Adrenal gland (tissue), 12 donors: ENCODE measurements around the gene KLRF2. TPM values are rescaled to one million over a fixed set of nuclear protein-coding genes. Genes with fewer than 3 reads are reported as not detected.

Experiments
- DNase-seq, 7 donors: peaks; one replicate each; pipeline ENCODE4 v3.0.0-alpha.2; 2019 to 2020
- H3K27ac ChIP-seq, 5 donors: fragments of 200-600 bp; sonication (generic) in 4 of 5; 1 replicate in 3 of 5; 2 replicates in 2 of 5; pipeline versions ENCODE4 v1.5.1 to v1.8.0; 2016 to 2020; ENCODE audit warnings: mild to moderate bottlenecking in 1 of 5
- H3K27me3 ChIP-seq: fragments of 200-600 bp; 2 replicates; pipeline ENCODE4 v1.8.0; 2021
- H3K36me3 ChIP-seq, 2 donors: fragments of 200-600 bp; replicated peaks in 1 of 2; 1 replicate in 1 of 2; 2 replicates in 1 of 2; pipeline versions ENCODE4 v1.5.1 to v1.8.0; 2018 to 2022
- H3K4me1 ChIP-seq, 2 donors: fragments of 200-600 bp; replicated peaks in 1 of 2; 1 replicate in 1 of 2; 2 replicates in 1 of 2; pipeline versions ENCODE4 v1.5.1 to v1.8.0; 2018 to 2021
- H3K4me3 ChIP-seq, 4 donors: fragments of 200-600 bp; sonication (generic) in 3 of 4; one replicate each; pipeline ENCODE4 v1.5.1; 2016 to 2018
- H3K9me3 ChIP-seq, 3 donors: fragments of 200-600 bp; sonication (generic) in 1 of 3; replicated peaks in 1 of 3; 1 replicate in 2 of 3; 2 replicates in 1 of 3; pipeline versions ENCODE4 v1.5.1 to v1.8.0; 2016 to 2021
- CTCF ChIP-seq, 6 experiments: fragments of 450-650 bp in 4 of 6; fragments of 200-600 bp in 2 of 6; sonication (generic) in 1 of 6; IDR thresholded peaks; 1 replicate in 5 of 6; 2 replicates in 1 of 6; pipeline versions ENCODE4 v1.5.1 to v1.8.0; 2016 to 2021; ENCODE audit warnings: antibody characterized with exemption in 6 of 6, mild to moderate bottlenecking in 2 of 6, moderate library complexity in 1 of 6
- POLR2A ChIP-seq, 2 donors: fragments of 450-650 bp; IDR thresholded peaks; one replicate each; pipeline ENCODE4 v1.6.1; 2017; ENCODE audit warnings: antibody characterized with exemption in 2 of 2, mild to moderate bottlenecking in 2 of 2, moderate library complexity in 1 of 2
- WGBS, 4 donors: extraction: QIAGEN DNeasy Blood & Tissue Kit in 2 of 4; methylation state at CpG; one replicate each; pipeline versions ENCODE4 v1.1.5 to v1.1.7; 2013 to 2017; 5-methylcytosine and 5-hydroxymethylcytosine counted together
- intact Hi-C, 2 donors: fragments of 100-400 bp; cut with DNase I; formaldehyde crosslinking; loops; one replicate each; pipeline versions ENCODE4 v1.14.1 to v1.15.0; 2022 to 2023
- polyA plus RNA-seq, 3 donors: library from polyadenylated mRNA; stranded (reverse); fragments of 200-250 nt in 2 of 3; fragments of 350-450 nt in 1 of 3; fragmentation: Illumina TruSeq in 1 of 3; extraction: RNeasy Lipid Tissue Mini Kit (QIAGEN cat#74804) in 1 of 3; gene quantifications; one replicate each; pipeline ENCODE4 v1.2.3, GENCODE V29; 2013 to 2014
- total RNA-seq, 9 donors: library from RNA; depleted of rRNA in 4 of 9; stranded (reverse); fragments of >200 nt in 4 of 9; fragments of 120-200 nt in 1 of 9; fragmentation: NEBNext Ultra II Directional in 1 of 9; extraction: Animal tissue kit (Norgen Biotek cat#: 25700) in 1 of 9; gene quantifications; one replicate each; pipeline versions ENCODE4 v1.1.0 to v1.2.4, GENCODE V29; 2013 to 2023
- donor health status: healthy with polysubstance abuse.
- donor health status: Bipolar disorder and iron deficiency.
- donor health status: DM: yes; HTN: yes; CAD: no.
- donor health status: DM: no; HTN: no; CAD: no.
- donor health status: DM: no; HTN: no; CAD: no.
- donor health status: DM: yes; HTN: yes; CAD: no.

The KLRF2 gene
- total and polyA plus RNA-seq, 12 donors: not detected

- no peak overlapping the region for H3K27ac ChIP-seq
- no peaks in the 10 kb centered on the region for H3K9me3 ChIP-seq
- intact Hi-C loops: no loop called here
- H3K4me3 ChIP-seq: no peak overlapping the region
- no peaks in the 10 kb centered on the region for H3K27me3 ChIP-seq
- no peak for DNase-seq
- TF ChIP-seq CTCF (IDR thresholded peaks at IDR 0.05) (no peak), POLR2A (IDR thresholded peaks at IDR 0.05) (no peak)
- H3K36me3 ChIP-seq: no peaks in the 10 kb centered on the region
- WGBS, 4 donors: 53 to 74% (median 65%) methylated on average over 3 of the region's 3 CpGs
- no peaks in the 10 kb centered on the region for H3K4me1 ChIP-seq
These were observed 50.0 kb downstream of the KLRF2 start for GRCh38 chr12:9931245-9931644.

DNA sequence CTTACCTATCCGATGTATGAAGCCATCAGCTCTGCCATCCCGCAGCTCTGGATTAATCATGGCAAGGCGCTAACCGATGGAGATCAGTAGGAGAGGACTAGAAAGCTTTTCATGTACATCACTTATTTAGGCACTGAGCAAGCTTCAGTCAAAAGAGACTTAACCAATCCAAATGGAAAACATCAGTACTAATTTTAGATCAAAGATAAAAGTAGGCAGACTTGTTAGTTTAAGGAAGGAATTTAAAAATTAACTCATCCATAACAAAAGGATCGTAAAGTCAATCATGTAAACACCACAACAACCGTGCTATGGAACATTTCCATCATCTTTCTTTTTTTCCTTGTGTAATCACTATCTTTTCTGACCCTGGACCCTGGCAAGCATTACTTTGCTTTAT, 51.0 kb downstream of the KLRF2 start, which contains the start of gene CLEC2A:
Gene CLEC2A (minus strand): TSS at position 101 of the 400 bp plus-strand sequence. CDS start 41 bp downstream, at position 60.
- TF ChIP-seq CTCF (IDR thresholded peaks at IDR 0.05) (no peak), POLR2A (IDR thresholded peaks at IDR 0.05) (no peak)
- H3K27me3 ChIP-seq: no peaks in the 10 kb centered on the region

DNA sequence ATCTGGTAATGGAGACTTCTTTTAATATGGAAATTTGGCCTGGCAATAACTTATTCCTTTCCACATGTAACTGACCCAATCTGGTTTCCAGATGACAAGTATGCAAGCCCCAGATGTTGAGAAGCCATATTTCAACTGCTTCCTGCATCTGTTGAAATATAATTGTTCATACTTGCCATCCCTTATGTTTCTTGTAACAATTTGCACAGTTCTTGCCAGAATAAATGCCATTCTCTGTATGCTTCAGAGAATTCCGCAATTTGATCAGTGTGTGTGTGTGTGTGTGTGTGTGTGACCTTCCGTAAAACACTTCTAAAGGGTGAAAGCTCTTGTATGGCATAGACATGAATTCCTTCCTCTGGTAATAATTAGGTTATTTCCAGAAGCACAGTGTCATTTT, 52.7 kb downstream of the KLRF2 start:
- H3K27ac ChIP-seq: no peak overlapping the region
- H3K36me3 ChIP-seq: no peaks in the 10 kb centered on the region
- no peaks in the 10 kb centered on the region for H3K27me3 ChIP-seq
- H3K4me3 ChIP-seq: no peak overlapping the region
- no peaks in the 10 kb centered on the region for H3K4me1 ChIP-seq
- DNase-seq: no peak
- TF ChIP-seq CTCF (IDR thresholded peaks at IDR 0.05): no peak
- WGBS, 4 donors: 75 to 89% (median 78%) methylated on average over 2 of the region's 2 CpGs
- intact Hi-C loops: no loop called here
- H3K9me3 ChIP-seq: no peaks in the 10 kb centered on the region

More for the DNA sequence above, 51.0 kb downstream of the KLRF2 start, which contains the start of gene CLEC2A:
- Histone ChIP-seq H3K36me3 (no peaks in the 10 kb centered on the region), H3K9me3 (no peaks in the 10 kb centered on the region), H3K4me1 (no peaks in the 10 kb centered on the region), H3K27ac (no peak within 1 kb of the TSS), H3K4me3 (no peak within 1 kb of the TSS)
- WGBS, 4 donors: 77 to 84% (median 81%) methylated on average over 6 of the region's 6 CpGs
- intact Hi-C loops: no loop called here
- DNase-seq: no peak

DNA sequence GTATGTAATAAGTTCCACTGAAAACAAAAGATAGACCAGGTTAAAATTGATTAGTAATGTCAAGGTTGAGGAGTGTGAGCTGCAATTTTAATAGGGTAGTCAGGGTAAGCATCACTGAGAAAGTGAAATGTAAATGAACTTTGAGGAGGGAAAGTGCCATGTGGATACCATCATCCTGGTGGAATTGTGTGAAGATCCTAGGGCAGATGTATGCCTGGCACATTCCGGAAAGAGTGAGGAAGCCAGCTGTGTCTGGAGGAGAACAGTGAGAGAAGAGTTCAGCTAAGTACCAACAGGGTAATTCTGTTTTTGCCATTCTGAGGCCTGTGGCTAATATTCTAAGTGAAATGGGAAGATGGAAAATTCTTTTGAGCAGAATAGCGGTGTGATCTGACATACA, 53.7 kb downstream of the KLRF2 start:
- no peaks in the 10 kb centered on the region for H3K4me1 ChIP-seq
- 84 to 87% (median 86%) methylated on average over 2 of the region's 2 CpGs for WGBS, 4 donors
- H3K4me3 ChIP-seq: no peak overlapping the region
- DNase-seq: no peak
- intact Hi-C loops: no loop called here
- H3K27ac ChIP-seq: no peak overlapping the region
- no peaks in the 10 kb centered on the region for H3K27me3 ChIP-seq
- no peak for TF ChIP-seq POLR2A (IDR thresholded peaks at IDR 0.05)
- no peak for TF ChIP-seq CTCF (IDR thresholded peaks at IDR 0.05)
- no peaks in the 10 kb centered on the region for H3K9me3 ChIP-seq
- no peaks in the 10 kb centered on the region for H3K36me3 ChIP-seq
